ENCODE results near the gene HVCN1.
"Not testable (repeated sequence)": the region's sequence is repeated elsewhere in the genome, so short reads cannot be mapped to it uniquely, and the experiment has no call there.

Gene HVCN1

DNA sequence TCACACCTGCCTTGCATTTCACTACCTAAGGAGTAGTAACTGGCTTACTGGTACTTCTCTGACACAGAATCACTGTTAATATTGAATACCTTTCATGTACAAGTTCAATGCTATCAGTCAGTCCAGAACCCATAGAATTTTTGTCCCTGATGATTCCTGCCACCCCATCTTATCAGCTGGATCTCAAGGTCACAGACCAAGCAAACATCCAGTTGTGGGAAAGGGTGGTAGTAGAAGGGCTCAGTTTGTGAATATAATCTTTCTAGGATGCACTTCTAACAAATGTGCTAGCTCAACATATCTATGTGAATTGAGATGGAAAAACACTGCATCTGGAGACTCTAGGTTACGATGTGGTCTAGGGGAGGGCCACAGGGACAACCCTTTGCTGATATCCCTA, 39.7 kb upstream of the HVCN1 start:
- H3K4me3 ChIP-seq (ENCODE audit: low read length), result no peak overlapping the region
- no peak for DNase-seq (ENCODE audit: low read depth)
- TF ChIP-seq CTCF (conservative IDR thresholded peaks at IDR 0.05; ENCODE audit: low read depth, low read length), result no peak

DNA sequence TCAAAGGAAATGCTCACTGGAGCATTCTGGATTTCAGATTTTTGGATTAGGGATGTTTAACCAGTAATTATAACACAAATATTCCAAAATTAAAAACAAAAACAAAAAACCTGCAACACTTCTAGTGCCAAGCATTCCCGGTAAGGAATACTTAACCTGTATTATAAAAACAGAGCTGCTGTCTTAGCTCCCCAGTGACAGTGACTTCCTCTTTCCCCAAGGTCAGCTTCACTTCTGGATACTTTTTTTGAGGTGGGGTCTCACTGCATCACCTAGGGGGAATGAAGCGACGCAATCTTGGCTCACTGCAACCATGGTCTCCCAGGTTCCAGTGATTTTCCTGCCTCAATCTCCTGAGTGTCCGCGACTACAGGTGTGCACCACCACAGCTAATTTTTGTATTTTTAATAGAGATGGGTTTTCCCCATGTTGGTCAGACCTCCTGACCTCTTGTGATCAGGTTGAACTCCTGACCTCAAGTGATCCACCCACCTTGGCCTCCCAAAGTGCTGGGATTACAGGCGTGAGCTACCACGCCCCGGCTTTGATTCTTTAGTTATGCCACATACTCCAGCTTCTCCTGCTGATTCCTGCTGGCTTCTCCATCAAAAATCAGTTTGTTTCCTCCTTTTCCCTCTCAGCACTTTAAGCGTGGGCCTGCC, 37.9 kb upstream of the HVCN1 start:
- TF ChIP-seq CTCF (conservative IDR thresholded peaks at IDR 0.05; ENCODE audit: low read depth, low read length), result no peak
- DNase-seq (ENCODE audit: low read depth), result no peak
- H3K4me3 ChIP-seq (ENCODE audit: low read length), result no peak overlapping the region

- DNase-seq (ENCODE audit: low read depth), result no peak
- H3K4me3 ChIP-seq (ENCODE audit: low read length), result no peak overlapping the region
- TF ChIP-seq CTCF (conservative IDR thresholded peaks at IDR 0.05; ENCODE audit: low read depth, low read length), result no peak
Measured at GRCh38 chr12:110726028-110726427, 37.1 kb upstream of the HVCN1 start.

GRCh38 chr12:110725267-110725666, 36.4 kb upstream of the HVCN1 start:
- no peak for TF ChIP-seq CTCF (conservative IDR thresholded peaks at IDR 0.05; ENCODE audit: low read depth, low read length)
- H3K4me3 ChIP-seq (ENCODE audit: low read length), result no peak overlapping the region
- DNase-seq (ENCODE audit: low read depth), result no peak

- not testable (repeated sequence) for DNase-seq (ENCODE audit: low read depth); H3K4me3 ChIP-seq (ENCODE audit: low read length)
Measured at GRCh38 chr12:110722892-110723291, 34.0 kb upstream of the HVCN1 start.

GRCh38 chr12:110721570-110721969, 32.7 kb upstream of the HVCN1 start:
- DNase-seq (ENCODE audit: low read depth), result no peak
- H3K4me3 ChIP-seq (ENCODE audit: low read length), result no peak overlapping the region
- TF ChIP-seq CTCF (conservative IDR thresholded peaks at IDR 0.05; ENCODE audit: low read depth, low read length), result no peak

- DNase-seq (ENCODE audit: low read depth), result no peak
- H3K4me3 ChIP-seq (ENCODE audit: low read length), result no peak overlapping the region
- no peak for TF ChIP-seq CTCF (conservative IDR thresholded peaks at IDR 0.05; ENCODE audit: low read depth, low read length)
Measured at GRCh38 chr12:110720516-110720915, 31.6 kb upstream of the HVCN1 start.
